Stimulated activated naive CD8-positive, alpha-beta T cell treated with anti-CD3 and anti-CD28 coated beads, Interleukin-15, amount 100 ng/mL, for 72 hours (primary cell): ENCODE data around the gene ACSM2A.
"Not testable (repeated sequence)": the region's sequence is repeated elsewhere in the genome, so short reads cannot be mapped to it uniquely, and the experiment has no call there.

Source experiments
- ATAC-seq: fragments of 150-1000 bp; cut with Tn5 transposase; 2 replicates; pipeline ENCODE4 v1.10.0; 2021; ENCODE audit warnings: mild to moderate bottlenecking, moderate library complexity
- DNase-seq, 2 donors: peaks; one replicate each; pipeline ENCODE4 v3.0.0; 2021 to 2022
- H3K27ac Mint-ChIP-seq, 2 donors: one replicate each; pipeline ENCODE4 v1.8.0; 2022; ENCODE audit warnings: mild to moderate bottlenecking in 2 of 2, mixed read lengths in 2 of 2, moderate library complexity in 2 of 2
- H3K27me3 Mint-ChIP-seq: one replicate; pipeline ENCODE4 v1.8.0; 2022; ENCODE audit warnings: mixed read lengths
- H3K4me1 Mint-ChIP-seq: one replicate; pipeline ENCODE4 v1.8.0; 2022; ENCODE audit warnings: mild to moderate bottlenecking, mixed read lengths
- H3K4me3 Mint-ChIP-seq, 2 donors: one replicate each; pipeline ENCODE4 v1.8.0; 2022; ENCODE audit warnings: mild to moderate bottlenecking in 2 of 2, mixed read lengths in 2 of 2, moderate library complexity in 1 of 2
- H3K9me3 Mint-ChIP-seq, 2 donors: one replicate each; pipeline ENCODE4 v1.8.0; 2022; ENCODE audit warnings: mixed read lengths in 2 of 2

ACSM2A gene

GRCh38 chr16:20491448-20491847 is 40.1 kb downstream of the ACSM2A start:
- H3K9me3 Mint-ChIP-seq, DNase-seq, H3K27ac Mint-ChIP-seq, H3K27me3 Mint-ChIP-seq, H3K4me3 Mint-ChIP-seq, H3K4me1 Mint-ChIP-seq, ATAC-seq: not testable (repeated sequence)

- Mint-ChIP-seq H3K4me1 (no peaks in the 10 kb centered on the region), H3K4me3 (no peak overlapping the region), H3K9me3 (peaks cover 22 to 34% of the 10 kb centered on the region in 2 donors), H3K27me3 (no peaks in the 10 kb centered on the region), H3K27ac (no peak overlapping the region)
- DNase-seq (no peak), ATAC-seq (no peak)
These were observed 53.1 kb downstream of the ACSM2A start for GRCh38 chr16:20504418-20504817.

GRCh38 chr16:20507280-20507679 is 56.0 kb downstream of the ACSM2A start:
- H3K9me3 Mint-ChIP-seq, result peaks cover 22 to 34% of the 10 kb centered on the region in 2 donors
- no peak for ATAC-seq
- H3K4me1 Mint-ChIP-seq, result no peaks in the 10 kb centered on the region
- H3K27ac Mint-ChIP-seq, result no peak overlapping the region
- no peak overlapping the region for H3K4me3 Mint-ChIP-seq
- no peak for DNase-seq
- H3K27me3 Mint-ChIP-seq, result no peaks in the 10 kb centered on the region

GRCh38 chr16:20510323-20510722 is 59.0 kb downstream of the ACSM2A start:
- Mint-ChIP-seq H3K27ac (no peak overlapping the region), H3K27me3 (peaks cover 20% of the 10 kb centered on the region), H3K9me3 (peaks cover 22 to 40% of the 10 kb centered on the region in 2 donors), H3K4me3 (no peak overlapping the region), H3K4me1 (no peaks in the 10 kb centered on the region)
- ATAC-seq (no peak), DNase-seq (no peak)

GRCh38 chr16:20515688-20516090 is 64.4 kb downstream of the ACSM2A start:
- H3K4me1 Mint-ChIP-seq, result no peaks in the 10 kb centered on the region
- peaks cover 44% of the 10 kb centered on the region for H3K27me3 Mint-ChIP-seq
- no peak for DNase-seq
- ATAC-seq, result no peak
- H3K27ac Mint-ChIP-seq, result no peak overlapping the region
- H3K4me3 Mint-ChIP-seq, result no peak overlapping the region
- peaks cover 0 to 10% of the 10 kb centered on the region in 2 donors for H3K9me3 Mint-ChIP-seq

GRCh38 chr16:20517149-20517548 is 65.8 kb downstream of the ACSM2A start:
- Mint-ChIP-seq H3K4me3 (no peak overlapping the region), H3K9me3 (peaks cover 0 to 10% of the 10 kb centered on the region in 2 donors), H3K27ac (no peak overlapping the region), H3K27me3 (peaks cover 44% of the 10 kb centered on the region), H3K4me1 (no peaks in the 10 kb centered on the region)
- DNase-seq (no peak), ATAC-seq (no peak)

GRCh38 chr16:20519231-20519630 is 67.9 kb downstream of the ACSM2A start:
- Mint-ChIP-seq H3K27ac (no peak overlapping the region), H3K4me3 (no peak overlapping the region), H3K4me1 (no peaks in the 10 kb centered on the region), H3K9me3 (peaks cover 0 to 10% of the 10 kb centered on the region in 2 donors), H3K27me3 (peaks cover 34% of the 10 kb centered on the region)
- no peak for DNase-seq
- ATAC-seq, result no peak

GRCh38 chr16:20520103-20520502 is 68.8 kb downstream of the ACSM2A start:
- Mint-ChIP-seq H3K27ac (no peak overlapping the region), H3K4me3 (no peak overlapping the region), H3K27me3 (peaks cover 26% of the 10 kb centered on the region), H3K9me3 (peaks cover 0 to 7% of the 10 kb centered on the region in 2 donors), H3K4me1 (no peaks in the 10 kb centered on the region)
- DNase-seq (no peak), ATAC-seq (no peak)

- H3K4me3 Mint-ChIP-seq, H3K4me1 Mint-ChIP-seq, ATAC-seq: not testable (repeated sequence)
These were observed 80.5 kb downstream of the ACSM2A start for GRCh38 chr16:20531795-20532194.

GRCh38 chr16:20532284-20532792 is 81.0 kb downstream of the ACSM2A start:
- not testable (repeated sequence) for H3K9me3 Mint-ChIP-seq, H3K27ac Mint-ChIP-seq, DNase-seq, H3K27me3 Mint-ChIP-seq, ATAC-seq, H3K4me3 Mint-ChIP-seq, H3K4me1 Mint-ChIP-seq

More at GRCh38 chr16:20531795-20532194, 80.5 kb downstream of the ACSM2A start:
- DNase-seq, H3K27ac Mint-ChIP-seq, H3K9me3 Mint-ChIP-seq, H3K27me3 Mint-ChIP-seq: not testable (repeated sequence)

GRCh38 chr16:20536669-20537068 is 85.3 kb downstream of the ACSM2A start:
- DNase-seq, H3K4me1 Mint-ChIP-seq, ATAC-seq, H3K4me3 Mint-ChIP-seq, H3K9me3 Mint-ChIP-seq, H3K27me3 Mint-ChIP-seq, H3K27ac Mint-ChIP-seq: not testable (repeated sequence)
